Stimulated activated CD4-positive, alpha-beta T cell treated with anti-CD3 and anti-CD28 coated beads, Interleukin-4, amount 100 ng/mL, for 4 hours (primary cell): Measurements from ENCODE around the gene KLHDC10.
"Not testable (repeated sequence)": the region's sequence is repeated elsewhere in the genome, so short reads cannot be mapped to it uniquely, and the experiment has no call there.

Experiments used
- DNase-seq, 2 experiments: peaks; one replicate each; pipeline ENCODE4 v3.0.0-alpha.2; 2020

Gene KLHDC10

GRCh38 chr7:130079846-130080394, 9.6 kb downstream of the KLHDC10 start:
- DNase-seq, result no peak

DNA sequence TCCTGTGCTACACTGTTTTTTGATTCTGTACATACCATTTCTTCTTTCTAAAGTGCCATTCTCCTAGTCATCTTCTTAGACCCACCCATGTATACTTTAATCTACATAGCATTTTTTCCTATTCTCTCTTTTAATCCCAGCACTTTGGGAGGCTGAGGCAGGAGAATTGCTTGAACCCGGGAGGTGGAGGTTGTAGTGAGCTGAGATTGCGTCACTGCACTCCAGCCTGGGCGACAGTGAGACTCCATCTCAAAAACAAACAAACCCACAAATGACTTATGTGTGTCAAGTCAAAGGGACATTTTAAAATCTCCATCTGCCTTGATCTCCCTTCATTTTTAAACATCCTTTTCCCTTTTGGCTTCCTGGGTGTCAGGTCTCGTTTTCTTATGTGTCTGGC, 13.2 kb downstream of the KLHDC10 start:
- DNase-seq, result not testable (repeated sequence)

DNA sequence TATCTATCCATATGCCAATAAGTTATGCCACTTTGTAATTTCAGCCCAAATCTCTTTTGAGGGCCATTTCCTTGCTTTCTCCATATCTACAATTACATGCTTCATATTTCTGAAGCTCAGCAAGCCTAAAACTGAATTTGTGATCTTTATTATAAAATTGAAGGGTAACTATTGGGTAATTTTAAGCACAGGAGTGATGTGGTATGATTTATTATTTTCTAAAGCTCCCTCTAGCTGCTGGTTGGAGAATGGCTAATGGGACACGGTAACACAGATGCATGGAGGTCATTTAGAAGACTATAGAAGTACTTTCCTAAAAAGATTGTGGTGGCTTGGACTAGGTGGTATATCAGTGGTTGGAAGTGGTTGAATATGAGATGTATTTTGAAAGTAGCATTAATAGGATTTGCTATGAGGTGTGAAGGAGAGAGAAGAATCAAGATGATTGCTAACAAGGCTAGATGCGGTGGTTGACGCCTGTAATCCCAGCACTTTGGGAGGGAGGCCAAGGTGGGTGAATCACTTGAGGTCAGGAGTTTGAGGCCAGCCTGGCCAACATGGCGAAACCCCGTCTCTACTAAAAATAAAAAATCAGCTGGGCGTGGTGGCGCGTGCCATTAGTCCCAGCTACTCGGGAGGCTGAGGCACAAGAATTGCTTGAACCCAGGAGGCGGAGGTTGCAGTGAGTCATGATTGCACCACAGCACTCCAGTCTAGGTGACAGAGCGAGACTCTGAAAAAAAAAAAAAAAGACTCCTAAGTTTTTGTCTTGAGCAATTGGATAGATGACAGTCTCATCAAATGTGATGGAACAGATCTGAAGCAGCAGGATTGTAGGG, 13.9 kb downstream of the KLHDC10 start:
- DNase-seq, result no peak

GRCh38 chr7:130085235-130085634, 14.9 kb downstream of the KLHDC10 start:
- not testable (repeated sequence) for DNase-seq

DNA sequence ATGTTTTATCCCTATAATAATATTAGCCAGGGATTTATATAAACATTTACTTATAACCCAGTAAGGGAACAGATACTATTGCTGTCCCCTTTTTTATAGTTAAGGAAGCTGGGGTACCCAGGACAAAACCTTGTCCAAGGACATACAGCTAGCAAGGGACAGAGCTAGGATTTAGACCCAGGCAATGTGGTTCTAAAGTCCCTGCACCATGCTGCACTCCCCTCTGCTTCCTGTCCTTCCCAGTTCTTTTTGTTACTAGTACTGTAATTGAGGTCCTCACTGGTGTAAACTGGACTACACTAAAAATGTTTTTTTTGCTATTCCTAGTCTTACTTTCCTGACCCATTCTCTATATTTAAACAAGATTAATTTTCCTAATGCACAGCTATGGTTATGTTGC, 16.6 kb downstream of the KLHDC10 start:
- DNase-seq, result no peak

DNA sequence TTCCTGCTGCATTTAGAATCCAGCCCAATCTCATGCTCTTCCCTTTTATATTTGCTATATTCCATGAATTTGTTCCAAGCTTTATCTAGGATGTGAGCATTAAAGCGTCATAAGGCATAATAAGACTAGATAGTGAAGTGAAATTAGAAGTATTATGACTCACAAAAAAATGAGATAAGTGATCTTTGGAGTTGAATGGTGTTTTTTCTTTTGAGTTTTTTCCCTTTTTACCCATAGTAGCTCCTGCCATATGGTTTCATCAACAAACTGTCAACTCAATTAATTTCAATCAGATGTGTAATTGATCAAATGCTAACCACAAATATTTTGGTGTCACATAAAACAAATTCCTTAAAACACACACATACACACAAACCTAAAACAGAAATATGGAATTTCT, 17.0 kb downstream of the KLHDC10 start:
- DNase-seq, result no peak

DNA sequence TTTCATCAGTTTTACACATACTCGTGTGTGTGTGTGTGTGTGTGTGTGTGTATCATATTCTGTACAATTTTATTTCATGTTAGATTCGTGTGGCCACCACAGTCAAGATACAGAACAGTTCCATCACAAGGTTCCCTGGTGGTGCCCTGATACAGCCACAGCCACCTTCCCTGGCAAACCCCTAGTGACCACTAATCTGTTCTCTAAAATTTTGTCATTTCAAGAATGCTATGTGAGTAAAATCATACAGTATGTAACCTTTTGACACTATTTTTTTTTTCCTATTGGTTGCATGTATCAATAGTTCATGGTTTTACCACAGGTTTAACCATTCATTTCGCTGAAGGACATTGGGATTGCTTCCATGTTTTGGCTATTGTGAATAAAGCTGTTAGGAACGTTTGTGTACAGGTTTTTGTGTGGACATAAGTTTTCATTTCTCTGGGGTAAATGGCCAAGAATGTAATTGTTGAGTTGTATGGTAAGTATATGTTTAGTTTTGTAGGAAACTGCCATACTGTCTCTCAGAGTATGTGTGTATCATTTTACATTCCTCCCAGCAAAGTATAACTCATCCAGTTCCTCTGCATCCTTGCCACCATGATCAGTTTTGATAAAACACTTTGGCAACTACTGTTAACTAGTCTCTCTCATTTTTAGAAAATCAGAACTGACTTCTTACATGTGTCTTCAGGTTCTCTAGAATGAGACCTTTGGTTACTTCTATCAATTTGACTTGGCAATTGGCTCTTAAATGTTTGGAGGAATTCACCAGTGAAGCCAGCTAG, 20.6 kb downstream of the KLHDC10 start:
- no peak for DNase-seq

DNA sequence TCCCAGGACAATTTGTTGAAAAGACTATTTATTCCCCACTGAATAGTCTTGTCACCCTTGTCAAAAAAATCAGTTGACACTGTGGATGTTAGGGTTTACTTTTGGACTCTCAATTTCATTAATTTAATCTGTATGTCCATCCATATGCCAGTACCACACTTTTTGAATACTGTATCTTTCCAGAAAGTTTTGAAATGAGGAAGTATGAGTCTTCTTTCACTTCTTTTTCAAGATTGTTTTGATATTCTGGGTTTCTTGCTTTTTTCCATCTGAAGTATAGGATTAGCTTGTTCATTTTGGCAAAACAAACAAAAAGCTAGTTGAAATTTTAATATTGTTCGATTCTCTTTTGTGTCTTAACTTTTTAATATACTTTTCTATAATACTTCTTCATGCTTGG, 21.7 kb downstream of the KLHDC10 start:
- no peak for DNase-seq

- DNase-seq, result no peak
These were observed 22.3 kb downstream of the KLHDC10 start for GRCh38 chr7:130092598-130092997.

GRCh38 chr7:130095812-130096211, 25.5 kb downstream of the KLHDC10 start:
- no peak for DNase-seq

DNA sequence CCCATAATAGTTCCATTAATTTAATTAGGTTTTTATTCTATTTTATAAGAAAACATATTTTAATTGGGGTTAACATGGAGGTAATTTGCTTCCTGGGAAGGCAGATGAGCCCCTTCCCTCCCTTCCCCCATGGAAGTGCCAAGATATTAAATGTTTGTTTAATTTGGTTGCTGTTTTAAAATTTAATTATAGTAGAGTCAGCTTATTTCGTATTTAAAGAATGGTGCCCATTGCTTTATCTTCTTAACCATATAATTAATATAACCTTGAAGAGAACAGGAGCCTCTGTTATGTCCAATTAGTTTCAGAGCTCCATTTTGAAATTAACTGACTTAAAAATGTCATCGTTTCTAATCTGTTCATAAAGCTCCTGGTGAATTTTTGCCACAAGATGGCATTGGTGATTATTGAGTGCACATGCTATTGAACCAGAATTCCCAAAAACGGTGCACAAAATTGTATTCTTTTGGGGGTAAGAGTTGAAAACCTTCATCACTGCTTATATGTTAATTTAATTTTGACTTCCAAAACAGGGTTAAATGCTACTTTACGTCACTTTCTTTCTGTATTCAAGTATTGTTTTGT, 26.0 kb downstream of the KLHDC10 start:
- DNase-seq, result no peak

- no peak for DNase-seq
These were observed 29.0 kb downstream of the KLHDC10 start for GRCh38 chr7:130099331-130099730.

GRCh38 chr7:130102588-130102987, 32.3 kb downstream of the KLHDC10 start:
- no peak for DNase-seq

DNA sequence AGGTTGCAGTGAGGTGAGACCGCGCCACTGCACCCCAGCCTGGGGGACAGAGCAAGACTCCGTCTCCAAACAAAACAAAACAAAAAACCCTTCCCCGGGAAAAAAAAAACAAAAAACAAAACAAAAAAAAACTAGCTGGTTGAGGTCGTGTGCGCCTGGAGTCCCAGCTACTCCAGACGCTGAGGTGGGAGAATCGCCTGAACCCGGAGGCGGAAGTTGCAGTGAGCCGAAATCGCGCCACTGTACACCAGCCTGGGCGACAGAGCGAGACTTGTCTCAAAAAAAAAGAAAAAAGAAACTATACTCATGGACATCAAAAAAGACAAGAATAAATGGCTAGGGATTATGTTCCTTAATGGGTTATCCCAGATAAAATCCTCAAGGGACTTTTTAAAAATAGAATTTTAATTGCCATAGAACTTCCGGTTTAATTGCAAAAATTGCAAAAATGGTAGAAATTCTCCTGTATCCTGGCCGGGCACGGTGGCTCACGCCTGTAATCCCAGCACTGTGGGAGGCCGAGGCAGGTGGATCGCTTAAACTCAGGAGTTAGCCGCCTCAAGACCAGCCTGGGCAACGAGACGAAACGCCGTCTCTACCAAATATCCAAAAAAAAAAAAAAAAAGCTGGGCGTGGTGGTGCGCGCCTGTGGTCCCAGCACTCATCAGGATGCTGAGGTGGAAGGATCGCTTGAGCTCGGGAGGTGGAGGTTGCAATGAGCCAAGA, 37.8 kb downstream of the KLHDC10 start:
- no peak for DNase-seq

DNA sequence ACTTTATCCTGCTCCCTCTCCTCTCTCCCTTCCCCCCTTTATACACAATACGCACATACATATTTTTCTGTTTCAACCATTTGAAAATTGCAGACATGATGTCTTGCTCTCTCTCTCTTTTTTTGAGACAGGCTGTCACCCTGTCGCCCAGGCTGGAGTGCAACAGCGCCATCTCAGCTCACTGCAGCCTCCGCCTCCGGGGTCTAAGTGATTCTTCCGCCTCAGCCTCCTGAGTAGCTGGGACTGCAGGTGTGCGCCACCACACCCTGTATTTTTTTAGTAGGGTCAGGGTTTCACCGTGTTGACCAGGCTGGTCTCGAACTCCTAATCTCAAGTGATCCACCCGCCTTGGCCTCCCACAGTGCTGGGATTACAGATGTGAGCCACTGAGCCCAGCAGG, 38.5 kb downstream of the KLHDC10 start:
- DNase-seq, result no peak

- no peak for DNase-seq
These were observed 41.8 kb downstream of the KLHDC10 start for GRCh38 chr7:130112093-130112492.

- DNase-seq, result no peak
These were observed 42.5 kb downstream of the KLHDC10 start for GRCh38 chr7:130112662-130113425.

DNA sequence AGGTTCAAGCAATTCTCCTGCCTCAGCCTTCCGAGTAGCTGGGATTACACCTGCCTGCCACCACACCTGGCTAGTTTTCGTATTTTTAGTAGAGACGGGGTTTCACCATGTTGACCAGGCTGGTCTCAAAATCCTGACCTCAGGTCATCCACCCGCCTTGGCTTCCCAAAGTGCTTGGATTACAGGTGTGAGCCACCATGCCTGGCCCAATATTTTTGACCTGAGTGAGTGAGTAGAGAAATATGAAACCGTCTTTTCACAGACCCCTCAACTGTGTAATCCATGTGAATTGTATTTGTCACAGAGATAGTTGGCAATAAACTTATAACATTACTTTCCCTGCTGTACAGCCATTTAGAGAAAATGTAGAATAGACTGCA, 43.1 kb downstream of the KLHDC10 start:
- not testable (repeated sequence) for DNase-seq

DNA sequence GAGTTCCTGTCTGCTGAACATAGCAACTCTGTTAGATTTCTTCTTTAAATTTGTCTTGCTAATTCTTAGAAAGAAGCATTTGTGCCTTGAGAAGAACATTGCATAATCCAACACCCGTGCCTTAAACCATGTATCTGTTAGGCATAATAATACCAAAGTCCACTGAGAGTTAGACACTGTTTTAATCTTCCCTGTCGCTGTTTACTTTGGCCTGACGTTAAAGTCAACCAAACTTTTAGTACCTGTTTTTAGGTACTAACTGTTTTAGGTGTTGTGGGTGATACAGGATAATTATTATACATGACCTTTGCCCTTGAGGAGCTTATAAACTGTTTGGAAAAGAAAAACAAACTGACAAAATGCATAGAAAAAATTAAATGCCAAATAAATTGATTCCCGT, 43.6 kb downstream of the KLHDC10 start:
- no peak for DNase-seq

DNA sequence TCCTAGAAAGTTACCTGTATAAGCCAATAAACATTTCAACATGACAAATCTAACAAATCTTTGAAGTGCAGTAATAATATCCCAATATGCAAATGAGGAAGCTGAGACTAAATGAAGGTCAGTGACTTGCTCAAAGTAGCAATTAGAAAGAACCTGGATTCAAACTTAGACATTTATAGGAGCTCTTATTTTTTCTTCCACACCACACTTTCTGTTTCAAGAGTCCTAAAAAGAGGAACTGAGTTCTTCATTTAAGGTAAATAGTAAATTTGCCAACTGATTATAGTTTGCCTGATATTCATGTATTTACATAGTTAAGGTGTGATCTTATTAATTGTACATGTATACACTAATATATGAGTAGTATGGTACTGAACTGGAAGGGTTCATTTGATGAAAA, 44.0 kb downstream of the KLHDC10 start:
- DNase-seq, result no peak

DNA sequence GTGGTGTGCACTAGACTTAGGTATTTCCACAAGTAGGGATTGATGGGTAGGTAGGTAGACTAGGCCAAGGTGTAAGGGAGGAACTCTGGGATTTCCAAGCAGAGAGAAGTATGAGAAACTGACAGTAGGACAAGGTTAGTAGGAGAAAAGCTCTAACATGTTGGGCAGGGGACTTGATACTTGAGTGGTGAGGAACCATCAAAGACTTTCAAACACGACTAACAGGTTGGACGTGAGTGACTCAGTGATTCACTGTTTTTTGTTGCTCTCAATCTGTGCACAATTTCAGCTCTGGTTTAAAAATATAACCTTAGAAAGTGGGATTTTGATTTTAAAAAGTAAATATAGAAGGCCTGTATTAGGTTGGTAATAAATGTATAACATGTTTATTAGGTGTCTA, 44.4 kb downstream of the KLHDC10 start:
- DNase-seq, result no peak

DNA sequence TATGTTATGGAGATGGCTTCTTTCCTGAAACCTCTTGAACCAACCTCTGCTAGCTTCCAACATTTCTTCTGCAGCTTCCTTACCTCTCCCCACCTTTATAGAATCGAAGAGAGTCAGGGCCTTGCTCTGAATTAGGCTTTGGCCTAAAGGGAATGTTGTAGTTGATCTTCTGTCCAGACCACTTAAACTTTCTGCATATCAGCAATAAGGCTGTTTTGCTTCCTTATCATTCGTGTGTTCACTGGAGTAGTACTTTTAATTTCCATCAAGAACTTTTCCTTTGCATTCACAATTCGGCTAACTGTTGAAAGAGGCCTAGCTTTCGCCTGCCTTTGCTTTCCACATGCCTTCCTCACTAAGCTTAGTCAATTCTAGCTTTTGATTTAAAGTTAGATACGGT, 48.0 kb downstream of the KLHDC10 start:
- no peak for DNase-seq
